Measurements from ENCODE around the gene C1S.
A peak's percentile ranks its signal among the peaks of the same experiment; 100 is the strongest.

C1S gene

DNA sequence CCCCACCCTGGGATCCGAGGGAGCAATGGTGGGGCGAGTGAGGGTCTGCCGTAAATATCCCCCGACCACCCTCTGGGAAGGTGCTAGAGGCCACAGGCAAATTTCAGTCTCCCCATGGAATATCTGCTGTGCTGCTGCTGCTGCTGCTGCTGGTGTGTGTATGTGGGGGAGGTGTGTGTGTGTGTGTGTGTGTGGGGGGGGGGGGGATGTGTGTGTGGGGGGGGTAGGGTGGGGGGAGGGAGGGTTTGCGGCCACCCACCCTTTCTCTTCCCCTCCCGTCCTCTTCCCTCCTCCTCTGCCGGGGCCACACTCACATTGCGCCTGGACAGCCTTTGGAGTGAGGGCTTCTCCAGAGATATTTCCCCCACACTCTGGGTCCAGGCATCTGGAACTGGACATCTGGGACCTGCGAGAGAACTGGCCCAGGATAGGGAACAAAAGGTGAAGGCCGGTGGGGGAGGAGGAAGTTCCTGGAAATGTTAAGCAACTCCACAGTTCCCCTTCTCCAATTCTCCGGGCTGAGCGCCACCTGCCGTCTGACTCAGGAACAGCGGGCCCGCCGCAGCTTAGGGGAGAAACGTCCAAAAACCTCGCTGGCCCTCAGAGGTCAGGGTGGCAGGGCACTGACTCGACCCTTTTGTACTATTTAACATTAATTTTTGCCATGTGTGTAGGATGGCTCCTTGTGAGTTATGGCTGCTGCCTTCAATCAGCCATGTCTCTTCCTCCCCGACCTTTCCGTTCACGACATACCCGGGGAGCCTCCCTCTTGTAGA is 48.5 kb downstream of the C1S start, which contains the start of gene C1RL:
Gene C1RL, minus strand, starts transcription at position 419 of the 776 bp plus-strand sequence. Its CDS starts 34 bp downstream, at position 385.
- H3K4me3 ChIP-seq (replicated peaks; ENCODE audit: low read depth, low read length) = peak within 1 kb of the TSS; percentile 85
- TF ChIP-seq, protein P1, sequence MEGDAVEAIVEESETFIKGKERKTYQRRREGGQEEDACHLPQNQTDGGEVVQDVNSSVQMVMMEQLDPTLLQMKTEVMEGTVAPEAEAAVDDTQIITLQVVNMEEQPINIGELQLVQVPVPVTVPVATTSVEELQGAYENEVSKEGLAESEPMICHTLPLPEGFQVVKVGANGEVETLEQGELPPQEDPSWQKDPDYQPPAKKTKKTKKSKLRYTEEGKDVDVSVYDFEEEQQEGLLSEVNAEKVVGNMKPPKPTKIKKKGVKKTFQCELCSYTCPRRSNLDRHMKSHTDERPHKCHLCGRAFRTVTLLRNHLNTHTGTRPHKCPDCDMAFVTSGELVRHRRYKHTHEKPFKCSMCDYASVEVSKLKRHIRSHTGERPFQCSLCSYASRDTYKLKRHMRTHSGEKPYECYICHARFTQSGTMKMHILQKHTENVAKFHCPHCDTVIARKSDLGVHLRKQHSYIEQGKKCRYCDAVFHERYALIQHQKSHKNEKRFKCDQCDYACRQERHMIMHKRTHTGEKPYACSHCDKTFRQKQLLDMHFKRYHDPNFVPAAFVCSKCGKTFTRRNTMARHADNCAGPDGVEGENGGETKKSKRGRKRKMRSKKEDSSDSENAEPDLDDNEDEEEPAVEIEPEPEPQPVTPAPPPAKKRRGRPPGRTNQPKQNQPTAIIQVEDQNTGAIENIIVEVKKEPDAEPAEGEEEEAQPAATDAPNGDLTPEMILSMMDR (IDR thresholded peaks at IDR 0.05; ENCODE audit: low read length, missing control alignments) = peak; percentile 95

DNA sequence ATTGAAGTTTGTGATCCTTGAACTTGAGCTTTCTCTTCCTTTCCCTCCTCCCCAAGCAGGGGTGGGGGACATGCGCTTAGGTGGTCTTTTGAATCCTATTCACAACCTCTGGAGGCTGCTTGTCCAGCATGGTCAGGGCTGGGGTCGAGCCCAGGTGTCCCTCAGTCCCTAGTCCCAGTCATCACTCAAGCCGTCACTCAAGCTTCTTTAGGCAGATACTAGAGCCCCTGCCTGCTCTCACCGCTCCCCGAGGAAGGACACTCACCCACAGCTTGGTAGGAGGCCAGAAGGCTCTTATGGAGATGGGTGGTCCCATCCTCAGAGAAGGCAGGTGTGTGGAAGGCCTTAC is 49.0 kb downstream of the C1S start:
- no peak for DNase-seq (ENCODE audit: low read depth)
- TF ChIP-seq, protein P1 (IDR thresholded peaks at IDR 0.05; ENCODE audit: low read length, missing control alignments) = no peak
- H3K4me3 ChIP-seq (replicated peaks; ENCODE audit: low read depth, low read length) = peak overlapping the region; percentile 85

More for the DNA sequence above, 48.5 kb downstream of the C1S start, which contains the start of gene C1RL:
- DNase-seq (ENCODE audit: low read depth) = peak; percentile 94

DNA sequence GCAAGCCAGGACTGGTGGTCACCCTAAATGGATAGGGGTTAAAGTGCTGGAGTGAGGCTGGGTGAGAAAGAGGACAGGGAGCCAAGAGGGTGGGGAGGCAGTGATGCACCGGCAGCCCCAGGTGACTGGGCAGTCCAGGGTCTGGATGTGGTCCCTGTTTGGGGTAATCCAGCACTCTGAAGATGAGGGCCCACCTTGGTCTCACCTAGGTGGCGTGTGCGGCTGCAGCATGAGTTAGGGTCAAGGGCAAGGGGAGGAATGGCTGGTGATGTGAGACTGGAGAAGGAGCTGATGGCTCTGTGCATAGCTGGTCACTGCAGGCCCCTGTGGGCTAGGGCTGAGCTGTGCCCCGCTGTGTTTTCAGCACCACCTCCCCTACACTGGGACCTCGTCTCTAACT is 50.1 kb downstream of the C1S start:
- TF ChIP-seq, protein P1 (IDR thresholded peaks at IDR 0.05; ENCODE audit: low read length, missing control alignments) = no peak
- DNase-seq (ENCODE audit: low read depth) = no peak
- H3K4me3 ChIP-seq (replicated peaks; ENCODE audit: low read depth, low read length) = no peak overlapping the region

DNA sequence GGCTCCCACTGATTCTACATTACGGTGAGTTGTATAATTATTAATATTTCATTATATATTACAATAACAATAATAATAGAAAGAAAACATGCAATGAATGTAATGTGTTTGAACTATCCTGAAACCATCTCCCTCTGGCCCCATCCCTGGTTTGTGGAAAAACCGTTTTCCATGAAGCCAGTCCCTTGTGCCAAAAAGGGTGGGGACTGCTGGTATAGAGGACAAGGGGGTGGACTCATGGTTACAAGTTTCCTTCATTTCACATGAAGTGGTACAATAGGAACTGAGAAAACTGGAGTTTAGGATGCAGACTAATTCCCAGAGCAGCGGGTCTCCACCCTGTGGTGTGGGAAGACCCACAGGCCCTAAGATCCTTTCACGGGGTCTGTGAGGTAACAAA is 51.5 kb downstream of the C1S start:
- no peak overlapping the region for H3K4me3 ChIP-seq (replicated peaks; ENCODE audit: low read depth, low read length)
- peak; percentile 35 for DNase-seq (ENCODE audit: low read depth)
- TF ChIP-seq, protein P1 (IDR thresholded peaks at IDR 0.05; ENCODE audit: low read length, missing control alignments) = no peak

DNA sequence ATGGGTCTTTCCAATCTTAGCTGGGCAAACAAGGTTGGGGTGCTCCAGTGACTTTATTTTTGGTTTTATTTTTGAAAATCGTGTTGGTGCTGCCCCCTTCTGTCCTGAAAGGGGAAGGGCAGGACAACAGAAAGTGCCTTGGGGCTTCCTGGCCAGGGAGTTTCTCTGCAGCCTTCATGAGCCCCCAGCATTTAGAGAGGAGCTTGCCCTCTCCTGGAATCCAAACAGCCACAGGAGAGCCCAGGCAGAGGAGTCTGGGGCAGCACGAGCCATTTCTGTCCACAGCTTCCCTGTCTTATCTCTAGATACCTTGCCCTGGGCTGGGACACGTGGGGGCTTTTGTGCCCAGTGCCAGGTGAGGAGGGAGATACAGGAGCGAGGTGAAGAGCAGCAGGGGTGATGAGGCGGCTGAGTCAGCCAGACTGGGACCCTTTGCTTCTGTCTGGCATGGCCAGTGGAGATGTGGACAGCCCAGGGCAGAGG is 52.9 kb downstream of the C1S start:
- no peak overlapping the region for H3K4me3 ChIP-seq (replicated peaks; ENCODE audit: low read depth, low read length)
- TF ChIP-seq, protein P1 (IDR thresholded peaks at IDR 0.05; ENCODE audit: low read length, missing control alignments) = peak; percentile 85
- DNase-seq (ENCODE audit: low read depth) = peak; percentile 64

DNA sequence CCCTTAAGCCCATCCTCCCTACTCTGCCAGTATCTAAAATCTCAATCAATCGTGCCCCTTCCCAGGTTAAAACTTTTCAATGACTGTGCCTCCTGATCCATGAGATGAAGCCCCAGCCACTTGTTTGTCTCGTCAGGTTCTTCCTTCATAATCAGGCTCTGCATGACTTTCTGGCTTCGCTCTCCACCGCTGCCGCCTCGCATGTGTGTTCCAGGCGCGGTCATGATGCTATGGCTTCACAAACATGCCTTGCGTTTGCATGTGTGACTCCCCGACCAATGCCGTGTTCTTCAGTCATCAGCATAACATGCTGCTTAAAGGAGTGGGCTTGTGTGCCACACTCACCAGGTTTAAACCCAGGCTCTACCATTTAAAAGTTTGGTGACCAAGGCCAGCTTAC is 53.5 kb downstream of the C1S start:
- DNase-seq (ENCODE audit: low read depth) = no peak
- TF ChIP-seq, protein P1 (IDR thresholded peaks at IDR 0.05; ENCODE audit: low read length, missing control alignments) = no peak
- H3K4me3 ChIP-seq (replicated peaks; ENCODE audit: low read depth, low read length) = no peak overlapping the region

DNA sequence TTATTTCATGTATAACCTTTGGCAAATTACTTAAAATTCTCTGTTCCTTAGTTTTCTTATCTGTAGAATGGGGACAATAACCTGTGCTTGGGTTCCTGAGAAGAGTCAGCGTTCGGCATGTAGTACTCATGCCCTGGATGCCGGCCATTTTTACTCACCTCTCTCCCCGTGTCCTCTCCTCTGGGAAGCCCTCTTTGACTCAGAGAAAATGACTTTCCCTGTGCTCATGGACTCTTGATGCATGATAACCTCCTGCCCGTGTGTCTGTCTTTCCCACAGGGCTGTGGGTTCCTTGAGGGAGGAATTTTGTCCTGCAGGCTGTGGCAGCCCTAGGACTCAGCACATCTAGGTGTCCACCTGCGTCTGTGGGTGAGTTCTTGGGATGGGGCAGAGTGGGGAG is 54.3 kb downstream of the C1S start:
- DNase-seq (ENCODE audit: low read depth) = no peak
- TF ChIP-seq, protein P1 (IDR thresholded peaks at IDR 0.05; ENCODE audit: low read length, missing control alignments) = no peak
- no peak overlapping the region for H3K4me3 ChIP-seq (replicated peaks; ENCODE audit: low read depth, low read length)
